Ramos (cell line): Measurements from ENCODE around the gene CCK.

Experiments used
- in situ Hi-C: fragments of 300-500 bp; cut with MboI; formaldehyde crosslinking; loops from one replicate; pipeline ENCODE4 v1.14.3; 2022; ENCODE audit warnings: low sequenced_read_pairs; ENCODE audit not compliant: unreplicated experiment

CCK gene

DNA sequence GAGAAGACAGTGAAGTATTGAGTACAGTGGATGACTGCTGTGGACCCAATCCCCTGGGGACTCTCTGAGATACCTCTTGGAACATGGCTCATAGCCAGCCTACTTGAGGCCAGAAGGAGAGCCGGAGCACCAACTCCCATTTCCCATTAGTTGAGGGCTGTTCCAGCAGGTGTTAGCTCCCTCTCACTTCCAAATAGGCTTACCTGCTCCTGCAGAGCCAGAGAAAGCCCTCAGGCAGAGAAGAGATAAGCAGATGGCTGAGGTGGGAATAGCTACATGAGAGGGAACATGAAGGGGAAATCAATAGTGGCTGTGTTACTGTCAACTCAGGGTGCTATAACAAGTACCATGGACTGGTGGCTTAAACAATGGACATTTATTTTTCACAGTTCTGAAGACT, 4.6 kb upstream of the CCK start:
- in situ Hi-C loops, result no loop called here

DNA sequence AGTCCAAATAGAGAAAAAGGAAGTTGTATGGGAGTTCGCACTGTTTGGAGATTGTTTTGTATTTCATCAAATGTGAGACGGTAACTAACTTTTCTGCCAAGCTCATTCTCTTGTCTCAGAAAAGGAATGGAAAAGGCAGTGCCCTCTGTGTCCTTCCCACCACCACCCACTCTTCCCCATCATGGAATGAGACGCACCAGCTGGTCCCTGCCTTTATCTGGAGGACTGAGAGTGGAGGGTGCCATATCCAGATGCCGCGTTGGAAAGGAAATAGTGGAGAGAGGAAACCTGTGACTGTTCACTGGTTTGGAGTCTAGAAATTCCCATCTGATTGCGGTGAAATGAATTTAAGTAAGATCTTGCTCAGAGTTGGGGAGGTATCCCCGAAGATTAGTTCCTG, 3.7 kb upstream of the CCK start:
- in situ Hi-C loops, result no loop called here

DNA sequence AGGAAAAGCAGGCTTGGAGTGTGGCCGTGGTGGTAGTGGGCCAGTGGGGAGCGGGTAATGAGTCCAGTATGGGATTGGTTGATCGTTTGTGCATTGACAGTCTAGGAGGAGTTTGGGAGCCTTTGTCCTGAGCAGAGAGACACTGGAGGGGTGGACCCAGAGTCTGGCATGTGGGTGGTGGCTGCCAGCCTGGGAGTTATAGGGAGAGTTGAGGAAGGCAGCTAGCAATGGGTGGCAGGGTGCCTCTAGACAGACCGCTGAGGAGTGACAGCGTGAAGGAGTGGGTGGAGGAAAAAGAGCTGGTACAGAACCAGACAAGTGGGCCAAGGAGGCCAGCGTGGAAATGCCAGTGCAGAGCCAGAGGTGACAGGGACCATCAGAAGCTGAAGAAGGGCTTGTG, 1.9 kb upstream of the CCK start:
- in situ Hi-C loops, result no loop called here

DNA sequence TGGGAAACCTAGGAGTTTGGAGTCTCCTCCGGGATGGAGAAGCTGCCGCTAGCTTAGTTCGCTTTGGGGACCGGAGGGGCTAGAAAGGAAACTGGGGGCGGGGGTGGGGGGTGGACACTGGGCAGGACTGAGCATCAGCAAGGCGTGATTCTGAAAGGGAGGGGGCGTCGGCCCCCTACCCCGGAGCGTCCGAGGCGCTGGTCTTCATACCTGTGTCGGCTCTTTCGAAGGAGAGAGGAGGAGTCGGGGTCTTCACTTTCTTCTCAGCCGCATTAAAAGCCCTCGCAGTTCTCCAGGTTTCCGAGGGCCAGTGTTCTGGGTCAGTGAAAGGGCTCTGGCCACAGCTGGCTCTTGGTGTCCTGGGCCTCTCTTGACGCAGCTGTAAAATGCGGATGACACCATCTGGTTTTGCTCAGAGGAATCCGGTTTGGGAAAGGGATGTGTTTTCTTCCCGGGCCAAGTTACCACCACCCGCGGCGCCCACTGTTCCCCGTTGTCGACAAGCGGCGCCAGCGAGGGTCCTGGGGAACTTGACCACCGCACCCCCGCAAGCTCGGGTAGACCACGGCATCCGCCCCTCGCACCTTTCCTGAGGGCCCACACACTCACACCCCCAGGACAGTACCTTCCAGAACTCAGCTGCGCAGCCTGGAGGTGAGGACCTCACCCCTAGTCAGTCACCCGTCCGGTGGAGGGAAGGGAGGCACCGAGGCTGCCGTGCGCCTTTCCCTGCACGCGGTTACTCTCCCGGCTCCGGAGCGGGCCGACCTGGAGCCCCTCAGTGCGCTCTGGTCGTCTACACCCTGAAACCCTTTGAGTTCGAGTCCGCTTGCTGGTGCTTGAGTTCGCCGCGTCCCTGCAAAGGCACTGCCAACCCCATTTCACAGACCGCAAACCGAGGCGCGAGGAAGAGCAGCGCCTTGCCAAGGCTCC, 660 bp downstream of the CCK start:
- in situ Hi-C loops, result no loop called here

DNA sequence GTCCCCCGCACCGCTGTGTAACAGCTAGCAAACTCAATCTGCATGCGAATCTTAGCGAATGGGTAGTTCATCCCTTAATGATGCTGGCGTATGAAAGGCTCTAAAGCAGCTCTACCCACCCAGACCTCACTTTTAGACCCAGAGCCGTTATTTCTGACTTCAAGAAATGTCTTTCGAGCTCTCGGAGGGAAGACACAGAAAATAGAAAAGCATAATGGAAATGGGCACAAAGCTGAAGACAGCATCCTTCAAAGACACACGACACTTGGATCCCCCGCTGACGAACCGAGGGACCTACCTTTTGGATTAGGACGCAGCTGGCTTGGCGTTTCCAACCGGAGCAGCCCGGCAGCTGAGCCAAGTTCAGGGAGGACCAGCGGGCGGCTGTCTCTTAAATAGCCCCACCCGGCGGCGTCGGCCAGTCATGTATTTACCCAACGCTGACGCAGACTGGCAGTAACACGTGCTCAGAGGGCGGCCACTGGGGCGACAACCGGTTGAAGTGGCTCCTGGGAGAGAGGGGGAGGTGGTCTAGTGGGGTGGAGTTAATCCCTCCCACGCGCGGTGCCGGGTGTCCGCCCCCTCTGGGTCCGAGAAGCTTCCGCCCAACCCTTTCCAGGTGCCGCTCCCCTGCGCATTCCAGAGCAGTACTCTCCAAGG, 1.5 kb downstream of the CCK start:
- in situ Hi-C loops, result no loop called here

DNA sequence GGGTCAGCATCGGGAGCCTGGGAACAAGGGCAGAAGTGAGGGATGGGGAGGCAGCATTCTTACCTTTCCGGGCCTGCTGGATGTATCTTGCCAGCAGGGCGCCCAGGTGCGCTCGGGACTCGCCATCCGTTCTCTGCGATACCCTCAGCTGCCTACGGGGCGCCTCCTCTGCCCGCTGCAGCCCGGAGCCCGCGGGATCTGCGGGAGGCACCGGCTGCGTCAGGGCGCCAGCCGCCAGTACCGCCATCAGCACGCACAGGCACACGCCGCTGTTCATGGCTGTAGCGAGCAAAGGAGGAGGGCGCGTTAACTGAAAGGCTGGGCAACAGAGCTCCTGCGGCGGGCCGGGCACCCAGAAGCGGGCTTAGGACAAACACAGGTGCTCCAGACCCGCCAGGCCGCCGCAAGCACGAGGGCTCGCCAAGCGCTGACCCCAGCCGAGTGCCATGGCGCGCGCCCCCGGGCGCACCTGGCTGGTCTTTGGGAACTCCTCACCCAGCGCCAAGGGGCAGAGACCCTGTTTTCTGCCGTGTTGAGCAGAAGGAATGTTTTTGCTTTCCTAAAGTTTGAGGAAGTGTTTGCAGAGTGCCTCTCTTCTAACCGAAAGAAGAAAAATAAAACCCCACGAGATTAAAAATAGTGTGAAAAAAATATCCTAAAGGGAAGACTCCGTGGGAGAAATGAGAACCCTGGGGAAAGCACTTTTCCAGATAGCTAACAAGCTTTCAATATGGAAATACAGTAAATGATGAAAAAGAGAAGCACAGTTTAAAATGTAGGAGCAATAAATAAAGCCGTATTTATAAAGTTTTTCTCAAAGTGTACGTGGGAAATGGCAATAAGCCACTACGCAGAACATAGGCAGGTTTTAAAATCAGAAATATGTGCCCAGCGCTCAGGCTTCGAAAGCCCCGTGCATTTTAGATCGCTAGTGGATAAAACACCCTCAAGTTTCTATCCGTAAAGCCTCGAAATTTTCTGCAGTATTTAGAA, 2.3 kb downstream of the CCK start:
- in situ Hi-C loops, result no loop called here

DNA sequence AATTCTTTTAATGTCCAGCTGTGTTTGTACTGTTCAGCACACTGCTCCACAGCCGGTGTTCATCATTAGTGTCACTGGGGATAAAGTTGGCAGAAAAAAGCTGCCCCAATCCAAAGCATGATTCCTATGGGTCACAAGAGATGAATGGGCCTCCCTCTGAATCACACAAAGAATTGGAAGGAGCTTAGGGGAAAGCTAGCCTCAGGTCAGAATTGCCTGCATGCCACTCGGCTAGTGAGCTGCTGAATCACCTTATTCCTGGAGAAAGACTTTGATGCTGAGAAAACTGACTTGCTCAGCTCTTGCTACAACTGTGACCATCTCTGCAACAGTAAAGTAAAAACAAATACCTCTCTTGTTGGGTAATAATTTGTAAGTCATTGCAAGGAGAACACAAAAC, 3.5 kb downstream of the CCK start:
- in situ Hi-C loops, result no loop called here

DNA sequence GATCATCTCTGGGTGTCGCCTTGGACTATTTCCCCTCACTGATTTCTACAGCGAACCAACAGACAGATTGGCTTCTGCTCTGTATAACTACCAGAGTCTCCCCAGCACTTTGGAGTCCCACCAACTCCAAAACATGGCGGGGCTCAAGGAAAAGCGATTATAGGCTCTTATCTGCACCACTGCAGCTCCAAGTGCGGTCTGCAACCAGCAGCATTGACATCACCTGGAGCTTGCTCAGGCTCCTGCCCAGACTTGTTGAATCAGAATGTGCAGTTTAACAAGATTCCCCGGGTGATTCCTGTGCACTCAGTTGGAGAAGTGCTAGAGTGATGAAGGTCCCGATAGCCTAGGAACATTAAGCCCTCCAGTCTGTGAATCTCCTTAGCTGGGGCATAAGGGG, 9.0 kb downstream of the CCK start:
- in situ Hi-C loops, result no loop called here

DNA sequence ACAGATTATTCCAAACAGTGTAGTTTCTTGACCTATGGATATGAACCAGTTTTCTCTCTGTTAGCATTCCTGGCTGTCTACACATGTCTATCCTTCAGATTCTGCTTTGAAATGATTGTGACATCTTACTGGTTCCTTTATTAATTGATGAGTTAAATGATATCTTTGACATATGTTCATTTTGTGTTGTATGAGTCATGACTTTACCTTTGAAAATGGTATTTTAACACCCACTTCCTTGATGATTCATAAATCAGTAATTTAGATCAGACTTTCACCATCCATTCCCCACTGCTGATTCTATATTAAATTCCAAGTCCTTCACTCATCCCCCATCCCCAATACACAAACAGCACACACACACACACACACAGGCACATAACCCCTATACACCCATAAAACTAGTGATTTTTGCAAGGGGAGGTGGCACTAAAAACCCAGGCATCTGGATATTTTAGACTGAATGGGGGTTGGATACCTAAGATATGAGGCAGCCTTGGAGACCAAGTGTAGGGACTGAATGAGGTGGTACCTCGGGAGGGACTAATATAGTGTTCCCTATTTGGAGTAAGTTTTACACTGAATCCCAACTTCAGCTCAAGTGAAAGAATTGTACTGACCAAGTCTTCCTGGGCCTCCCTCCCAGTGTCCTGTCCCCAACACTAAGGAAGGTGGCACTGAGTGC, 9.7 kb downstream of the CCK start:
- in situ Hi-C loops, result no loop called here

DNA sequence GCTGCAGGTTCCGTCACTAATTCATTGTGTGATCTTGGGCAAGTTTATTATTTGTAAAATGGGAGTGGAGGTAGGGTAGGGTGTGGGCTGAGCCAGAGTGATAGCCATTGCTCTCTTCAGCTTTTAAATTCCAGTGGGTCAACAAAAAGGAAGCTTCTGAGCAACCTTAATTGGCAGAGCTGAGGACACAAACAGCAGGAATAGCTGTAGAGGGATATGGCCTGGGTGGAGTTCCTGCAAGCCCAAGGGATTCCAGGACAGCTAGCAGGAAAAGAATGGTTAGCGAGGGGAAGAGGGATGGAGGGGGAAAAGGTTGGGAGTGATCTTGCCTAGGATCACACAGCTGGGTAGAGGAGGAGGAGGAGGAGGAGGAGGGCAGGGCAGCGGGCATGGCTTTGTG, 11.4 kb downstream of the CCK start:
- in situ Hi-C loops, result no loop called here

DNA sequence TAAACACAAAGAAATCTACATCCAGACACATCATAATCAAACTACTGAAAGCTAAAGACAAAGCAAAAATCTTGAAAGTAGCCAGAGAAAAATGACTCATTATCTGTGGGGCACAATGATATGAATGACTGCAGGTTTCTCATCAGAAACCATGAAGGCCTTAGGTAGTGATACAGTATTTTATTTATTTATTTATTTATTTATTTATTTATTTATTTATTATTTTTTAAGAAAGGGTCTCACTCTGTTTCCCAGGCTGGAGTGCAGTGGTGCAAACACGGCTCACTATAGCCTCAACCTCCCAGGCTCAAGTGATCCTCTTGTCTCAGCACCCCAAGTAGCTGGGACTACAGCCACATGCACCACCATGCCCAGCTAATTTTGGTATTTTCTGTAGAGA, 15.2 kb downstream of the CCK start:
- in situ Hi-C loops, result no loop called here

DNA sequence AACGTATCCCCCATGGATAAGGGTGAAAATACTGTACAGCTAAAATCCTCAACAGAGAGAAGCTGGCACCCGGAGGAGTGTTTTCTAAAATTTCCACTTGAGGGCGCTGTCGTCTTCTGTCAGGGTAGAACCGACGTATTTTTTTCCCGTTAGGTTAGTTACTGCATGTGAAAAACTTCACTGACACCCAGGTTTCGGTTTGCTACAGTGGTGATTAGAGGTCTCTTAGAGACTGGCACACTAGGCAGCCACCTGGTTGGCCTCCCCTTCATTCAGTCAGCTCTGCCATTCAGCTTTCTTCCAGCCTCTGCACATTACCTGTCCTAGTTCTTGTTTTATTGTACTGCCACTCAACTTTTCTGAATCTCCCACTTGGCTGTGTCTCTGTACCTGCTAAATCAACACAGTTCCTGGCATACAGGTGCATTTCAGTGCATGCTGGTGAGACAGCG, 18.4 kb downstream of the CCK start:
- in situ Hi-C loops, result loop anchor here (5.0 kb wide), 2 partner anchors 195 to 290 kb away; no protein-coding TSS in a partner anchor

DNA sequence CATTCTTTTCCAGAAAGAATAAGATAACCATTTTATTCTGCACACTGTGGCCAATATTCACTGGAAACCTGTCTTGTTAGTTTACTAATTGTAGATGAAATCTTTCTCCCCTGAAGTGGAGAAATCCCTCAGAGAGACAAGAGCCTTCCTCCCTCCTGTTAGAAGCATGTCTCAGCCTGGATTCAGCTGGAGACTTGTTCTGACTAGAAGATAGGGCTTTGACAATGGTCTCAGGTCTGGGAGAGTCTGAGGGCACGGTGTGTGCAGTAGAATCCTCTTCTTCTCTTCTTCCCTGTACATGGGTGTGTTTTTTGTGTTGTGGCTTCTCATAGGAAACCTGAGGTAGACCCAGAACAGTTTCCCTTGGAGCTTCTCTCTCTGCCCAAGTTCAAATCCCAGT, 19.9 kb downstream of the CCK start:
- in situ Hi-C loops, result loop anchor here (5.0 kb wide), 2 partner anchors 196 to 291 kb away; no protein-coding TSS in a partner anchor

DNA sequence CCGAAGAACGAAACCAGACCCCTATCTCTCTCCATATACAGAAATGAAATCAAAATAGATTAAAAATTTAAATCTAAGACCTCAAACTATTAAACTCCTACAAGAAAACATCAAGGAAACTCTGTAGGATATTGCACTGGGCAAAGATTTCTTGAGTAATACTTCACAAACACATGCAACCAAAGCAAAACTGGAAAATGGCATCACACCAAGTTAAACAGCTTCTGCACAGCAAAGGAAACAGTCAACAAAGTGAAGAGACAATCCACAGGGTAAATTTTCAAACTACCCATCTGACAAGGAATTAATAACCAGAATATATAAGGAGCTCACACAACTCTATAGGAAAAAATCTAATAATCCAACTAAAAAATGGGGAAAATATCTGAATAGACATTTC, 29.4 kb downstream of the CCK start:
- in situ Hi-C loops, result no loop called here

DNA sequence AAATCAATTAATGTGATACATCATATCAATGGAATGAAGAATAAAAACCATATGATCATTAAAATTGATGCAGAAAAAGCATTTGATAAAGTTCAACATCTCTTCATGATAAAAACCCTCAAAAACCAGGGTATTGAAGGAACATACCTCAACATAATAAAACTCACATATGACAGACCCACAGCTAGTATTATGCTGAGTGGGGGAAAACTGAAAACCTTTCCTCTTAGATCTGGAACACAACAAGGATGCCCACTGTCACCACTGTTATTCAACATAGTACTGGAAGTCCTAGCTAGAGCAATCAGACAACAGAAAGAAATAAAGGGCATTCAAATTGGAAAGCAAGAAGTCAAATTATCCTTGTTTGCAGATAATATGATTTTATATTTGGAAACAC, 30.5 kb downstream of the CCK start:
- in situ Hi-C loops, result no loop called here

DNA sequence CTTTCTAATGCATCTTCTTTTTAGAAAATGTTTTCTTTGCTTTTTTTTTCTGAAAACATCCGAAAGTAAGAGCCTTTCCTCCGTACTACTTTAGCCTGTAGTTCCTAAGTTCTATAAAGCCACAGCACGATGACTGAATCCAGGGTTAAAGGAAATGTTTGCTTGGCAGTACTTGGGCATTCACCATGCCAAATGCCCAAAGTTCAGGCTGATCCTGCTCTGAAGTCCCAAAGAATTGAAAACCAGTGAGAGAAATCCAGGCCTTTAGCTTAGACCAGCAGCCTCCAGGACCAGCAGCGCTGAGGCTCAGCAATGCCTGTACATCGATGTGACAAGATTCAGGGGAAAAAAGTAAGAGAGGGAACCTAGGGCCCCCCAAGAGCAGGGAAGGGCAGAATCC, 35.1 kb downstream of the CCK start:
- in situ Hi-C loops, result no loop called here

DNA sequence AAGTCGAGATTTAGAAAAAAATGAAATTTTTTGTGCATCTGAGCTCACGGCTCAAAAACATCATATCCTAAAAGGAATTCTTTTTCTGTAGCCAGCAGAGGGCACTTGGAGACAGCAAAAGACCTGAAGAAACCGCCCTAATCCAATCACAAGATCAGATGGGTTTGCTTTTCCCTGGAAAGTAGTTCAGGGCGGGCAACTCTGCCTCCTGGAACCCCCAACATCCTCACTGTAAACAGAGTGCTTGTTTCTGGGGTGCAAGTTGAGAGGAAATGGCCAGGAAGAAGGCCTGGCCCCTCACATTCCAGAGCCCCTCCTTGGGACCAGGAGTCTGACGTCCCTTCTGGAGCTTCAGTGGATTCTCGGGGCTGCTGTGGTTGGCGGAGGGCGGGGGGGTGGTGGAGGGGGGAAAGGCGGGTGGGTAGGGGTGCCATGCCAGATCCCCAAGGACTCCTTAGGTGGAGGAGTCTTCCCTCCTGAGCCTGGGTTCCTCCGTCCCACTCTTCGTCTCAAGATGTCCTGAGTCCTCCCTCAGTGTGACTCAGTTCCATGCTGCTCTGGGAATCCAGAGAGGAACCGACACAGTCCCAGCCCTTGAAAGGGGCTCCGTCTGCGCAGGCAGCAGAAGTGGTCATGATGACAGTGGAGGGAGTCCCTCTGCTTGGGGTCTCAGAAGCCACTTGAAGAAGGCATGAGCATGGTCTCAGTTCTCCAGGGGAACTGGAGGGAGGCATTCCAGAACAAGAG, 35.9 kb downstream of the CCK start:
- in situ Hi-C loops, result no loop called here

DNA sequence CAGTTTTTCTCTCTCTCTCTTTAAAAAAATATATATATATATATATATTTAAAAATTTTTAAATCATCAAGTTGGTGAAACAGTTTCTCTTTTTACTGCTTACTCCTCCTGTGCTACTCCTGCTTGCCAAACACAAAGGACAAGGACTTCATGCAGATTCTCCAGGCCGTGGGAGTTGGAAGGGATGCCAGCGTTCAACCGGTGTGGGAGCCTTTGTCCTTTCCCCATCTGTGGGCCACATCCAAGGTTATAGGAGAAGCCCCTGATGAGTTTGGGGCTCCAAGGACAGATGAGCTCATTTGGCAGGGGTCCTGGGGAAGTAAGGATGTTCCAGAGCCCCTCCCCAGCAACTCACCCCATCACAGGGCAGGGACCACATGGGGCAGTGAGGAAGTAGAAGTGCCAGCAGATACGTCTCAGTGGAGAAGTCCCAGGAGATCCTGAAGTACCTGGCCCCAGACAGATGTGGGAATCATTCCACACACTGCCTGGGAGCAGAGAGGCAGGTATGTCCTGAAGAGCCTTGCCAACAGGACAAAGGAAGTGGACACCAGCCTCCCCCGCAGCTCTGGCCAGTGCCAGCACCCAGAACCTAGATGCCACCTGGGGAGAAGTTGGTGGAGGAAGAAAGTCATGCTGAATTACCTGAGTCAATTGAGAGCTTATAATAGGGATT, 36.6 kb downstream of the CCK start:
- in situ Hi-C loops, result no loop called here

DNA sequence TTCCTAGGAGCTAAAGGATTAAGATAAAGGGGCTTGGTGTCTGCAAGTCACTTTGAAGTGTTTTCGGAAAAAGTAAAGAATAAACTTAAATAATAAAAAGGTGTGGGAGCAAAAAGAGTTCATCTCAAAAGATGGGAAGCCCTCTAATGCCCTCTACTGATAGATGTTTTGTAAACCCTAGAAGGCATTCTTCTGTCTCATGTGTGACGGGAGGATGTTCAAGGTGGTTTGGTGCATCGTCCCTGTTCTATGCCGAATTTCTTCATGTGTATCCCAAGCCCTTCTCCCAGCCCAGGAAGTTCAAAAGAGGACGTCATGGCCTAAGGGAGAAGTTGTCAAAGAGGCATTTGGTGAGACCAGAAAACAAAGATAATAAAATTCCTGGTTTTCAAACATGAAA, 37.2 kb downstream of the CCK start:
- in situ Hi-C loops, result no loop called here
